AG09309 (cell line): ENCODE data around the gene IGFBP6.
A peak's percentile ranks its signal among the peaks of the same experiment; 100 is the strongest.

Experiments used
- DNase-seq: peaks from one replicate; pipeline ENCODE4 v3.0.0-alpha.2; 2010; ENCODE audit warnings: low read depth
- H3K4me3 ChIP-seq: 2 replicates; pipeline ENCODE4 v1.5.1; 2011; ENCODE audit warnings: mild to moderate bottlenecking, low read depth, low read length, moderate library complexity; ENCODE audit not compliant: control insufficient read depth
- CTCF ChIP-seq: IDR thresholded peaks from 2 replicates; pipeline ENCODE4 v1.5.1; 2011; ENCODE audit warnings: mild to moderate bottlenecking, low read depth, low read length, inconsistent platforms; ENCODE audit not compliant: insufficient read depth, control insufficient read depth; ENCODE audit errors: missing control alignments

IGFBP6 gene

GRCh38 chr12:53067993-53068770 lies 29.3 kb upstream of the IGFBP6 start:
- TF ChIP-seq CTCF, result no peak
- no peak for DNase-seq
- H3K4me3 ChIP-seq, result no peak overlapping the region

GRCh38 chr12:53068811-53069585 lies 28.5 kb upstream of the IGFBP6 start:
- TF ChIP-seq CTCF, result no peak
- DNase-seq, result no peak
- no peak overlapping the region for H3K4me3 ChIP-seq

- TF ChIP-seq CTCF, result no peak
- H3K4me3 ChIP-seq, result no peak overlapping the region
- DNase-seq, result no peak
Observed at GRCh38 chr12:53069621-53070410, 27.7 kb upstream of the IGFBP6 start.

DNA sequence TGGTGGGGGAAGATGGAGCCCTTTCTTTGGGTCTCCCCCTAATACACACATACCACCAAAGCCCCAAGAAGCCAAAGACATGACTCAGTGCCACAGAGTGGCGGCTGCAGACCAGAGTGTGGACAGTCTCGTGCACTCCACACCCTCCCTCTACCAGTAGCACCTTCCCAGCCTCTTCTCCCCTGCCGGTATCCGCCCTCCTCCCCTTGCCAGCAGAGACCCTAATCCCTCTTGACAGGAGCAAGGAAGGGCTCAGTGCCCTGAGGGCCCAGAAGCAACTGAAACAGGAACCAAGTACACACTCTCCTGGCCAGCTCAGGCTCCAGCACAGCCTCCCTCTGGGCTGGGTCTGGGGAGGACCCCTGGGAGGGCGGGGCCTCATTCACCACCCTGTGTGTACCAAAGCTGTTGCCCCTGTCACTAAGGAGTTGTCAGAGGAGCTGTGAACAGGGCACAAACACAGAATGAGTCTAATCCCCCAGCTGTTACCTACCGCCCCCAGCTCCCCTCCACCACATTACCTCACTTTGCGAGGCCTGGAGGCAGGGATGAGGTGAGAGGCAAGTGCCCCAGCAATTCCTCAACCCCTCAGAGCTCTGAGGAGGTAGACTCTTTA lies 26.5 kb upstream of the IGFBP6 start:
- no peak overlapping the region for H3K4me3 ChIP-seq
- no peak for TF ChIP-seq CTCF
- no peak for DNase-seq

DNA sequence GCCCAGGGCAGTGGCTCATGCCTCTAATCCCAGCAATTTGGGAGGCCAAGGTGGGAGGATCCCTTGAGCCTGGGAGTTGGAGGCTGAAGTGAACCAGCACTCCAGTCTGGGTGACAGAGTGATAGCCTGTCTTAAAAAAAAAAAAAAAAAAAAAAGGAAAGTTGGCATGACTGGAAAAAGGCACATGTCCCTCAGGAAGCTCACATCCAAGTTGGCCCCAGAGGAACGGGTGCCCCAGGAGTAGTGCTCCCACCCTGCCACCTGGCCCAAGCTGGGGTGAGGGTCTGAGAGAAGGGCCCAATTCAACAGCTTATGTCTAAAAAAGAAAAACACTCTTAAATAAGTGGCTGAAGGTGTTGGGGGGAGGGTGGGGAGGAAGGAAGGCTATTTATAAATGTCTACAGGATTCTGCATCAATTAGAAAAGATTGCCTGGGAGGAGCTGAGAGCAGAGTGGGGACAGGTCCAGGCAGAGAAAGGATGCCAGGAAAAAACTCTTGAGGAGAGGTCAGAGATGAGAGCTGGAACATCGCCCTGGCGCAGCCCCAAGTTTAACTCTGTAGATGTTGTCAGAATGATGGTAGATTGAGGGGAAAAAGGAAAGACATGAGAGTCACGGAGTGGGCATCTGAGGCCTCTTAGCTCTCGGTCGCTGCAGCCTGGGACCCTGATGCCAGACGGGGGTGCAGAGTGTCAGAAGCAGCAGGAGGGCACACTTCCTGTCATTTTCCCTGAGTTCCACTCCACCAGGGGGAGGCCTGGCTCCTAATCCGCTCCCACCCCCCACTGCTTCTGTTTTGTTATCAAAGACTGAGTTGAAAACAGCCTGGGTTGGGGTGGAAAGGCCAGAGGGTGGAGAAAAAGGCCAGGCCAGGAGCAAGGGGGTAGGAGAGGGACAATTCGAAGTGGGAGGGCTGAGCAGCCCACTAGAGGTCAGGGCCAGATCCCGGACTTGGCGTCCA lies 25.6 kb upstream of the IGFBP6 start:
- H3K4me3 ChIP-seq, result no peak overlapping the region
- peak; percentile 14 for TF ChIP-seq CTCF
- DNase-seq, result no peak
